HEK293 (cell line): ENCODE measurements around the gene ASPSCR1.

Experiments used
- CTCF ChIA-PET: fragments of 350-600 bp; formaldehyde crosslinking; extraction: SDS; loops from one replicate; lab custom pipeline; 2021; ENCODE audit warnings: antibody characterized with exemption; lab: Yijun Ruan, JAX
- POLR2A ChIA-PET: fragments of 300-600 bp; formaldehyde crosslinking; extraction: SDS; loops from one replicate; lab custom pipeline; 2020; ENCODE audit warnings: antibody characterized with exemption, inconsistent platforms; lab: Yijun Ruan, JAX
- H3K27ac ChIP-seq: fragments of 200-500 bp; sonication (Bioruptor generic); 2 replicates; pipeline ENCODE4 v1.5.1; 2014; ENCODE audit warnings: low read depth, low read length, control low read depth, inconsistent platforms; ENCODE audit errors: extremely low read depth
- H3K36me3 ChIP-seq, 2 experiments: fragments of 200-500 bp in 1 of 2; sonication (Bioruptor generic) in 1 of 2; 1 replicate in 1 of 2; 2 replicates in 1 of 2; pipeline ENCODE4 v1.5.1; 2014 to 2017; ENCODE audit warnings: inconsistent platforms in 2 of 2, low read length in 2 of 2; ENCODE audit not compliant: control insufficient read depth in 2 of 2, insufficient read depth in 1 of 2
- H3K4me1 ChIP-seq: fragments of 200-500 bp; sonication (Bioruptor generic); 2 replicates; pipeline ENCODE4 v1.5.1; 2014; ENCODE audit warnings: mild to moderate bottlenecking, low read length, inconsistent platforms; ENCODE audit not compliant: control insufficient read depth, insufficient read depth
- H3K4me3 ChIP-seq: 2 replicates; pipeline ENCODE4 v1.5.1; 2011; ENCODE audit warnings: low read depth, mild to moderate bottlenecking, control low read depth, low read length, moderate library complexity
- H3K9me3 ChIP-seq: fragments of 200-500 bp; sonication (Bioruptor generic); 2 replicates; pipeline ENCODE4 v1.5.1; 2014; ENCODE audit warnings: low read depth, low read length, inconsistent platforms; ENCODE audit not compliant: control insufficient read depth, insufficient read depth
- HOXA7 ChIP-seq: sonication (generic); formaldehyde crosslinking; IDR thresholded peaks from 2 replicates; pipeline ENCODE4 v1.8.1; 2022; ENCODE audit warnings: missing genetic modification reagents, borderline replicate concordance
- IKZF3 ChIP-seq: fragments of 450-650 bp; IDR thresholded peaks from 2 replicates; pipeline ENCODE4 v1.5.0; 2018; ENCODE audit warnings: missing biosample characterization, mild to moderate bottlenecking, missing genetic modification characterization, moderate library complexity
- KLF10 ChIP-seq: fragments of 450-650 bp; IDR thresholded peaks from 2 replicates; pipeline ENCODE4 v1.5.1; 2018; ENCODE audit warnings: missing biosample characterization, mild to moderate bottlenecking, missing genetic modification characterization
- SP2 ChIP-seq: fragments of 450-650 bp; formaldehyde crosslinking; IDR thresholded peaks from 2 replicates; pipeline ENCODE4 v1.5.1; 2016; ENCODE audit warnings: missing biosample characterization, missing genetic modification characterization
- TCF7L2 ChIP-seq: IDR thresholded peaks from 2 replicates; pipeline ENCODE4 v1.6.1; 2011; ENCODE audit warnings: low read depth, mild to moderate bottlenecking, inconsistent platforms, low read length, moderate library complexity, borderline replicate concordance
- ZFP3 ChIP-seq: fragments of 450-650 bp; formaldehyde crosslinking; IDR thresholded peaks from 2 replicates; pipeline ENCODE4 v1.5.1; 2016; ENCODE audit warnings: low read depth, missing biosample characterization, missing genetic modification characterization
- ZIC2 ChIP-seq: fragments of 450-650 bp; formaldehyde crosslinking; IDR thresholded peaks from 2 replicates; pipeline ENCODE4 v1.5.1; 2016; ENCODE audit warnings: missing biosample characterization, missing genetic modification characterization
- ZNF10 ChIP-seq: fragments of 450-650 bp; formaldehyde crosslinking; IDR thresholded peaks from 2 replicates; pipeline ENCODE4 v1.5.1; 2017; ENCODE audit warnings: missing biosample characterization, missing genetic modification characterization
- ZNF155 ChIP-seq: fragments of 450-650 bp; formaldehyde crosslinking; IDR thresholded peaks from 2 replicates; pipeline ENCODE4 v1.5.1; 2016; ENCODE audit warnings: missing biosample characterization, missing genetic modification characterization
- ZNF175 ChIP-seq: fragments of 450-650 bp; formaldehyde crosslinking; IDR thresholded peaks from 2 replicates; pipeline ENCODE4 v1.5.1; 2016; ENCODE audit warnings: missing biosample characterization, missing genetic modification characterization
- ZNF202 ChIP-seq: fragments of 450-650 bp; formaldehyde crosslinking; IDR thresholded peaks from 2 replicates; pipeline ENCODE4 v1.5.1; 2016; ENCODE audit warnings: missing biosample characterization, missing genetic modification characterization, borderline replicate concordance
- ZNF211 ChIP-seq: fragments of 450-650 bp; formaldehyde crosslinking; IDR thresholded peaks from 2 replicates; pipeline ENCODE4 v1.5.1; 2016; ENCODE audit warnings: low read depth, missing biosample characterization, missing genetic modification characterization
- ZNF274 ChIP-seq, 2 experiments: fragments of 200-500 bp in 1 of 2; fragments of 450-650 bp in 1 of 2; sonication (Bioruptor generic) in 1 of 2; formaldehyde crosslinking in 1 of 2; IDR thresholded peaks; 2 replicates each; pipeline versions ENCODE4 v1.5.1 to v1.6.1; 2014 to 2016; ENCODE audit warnings: borderline replicate concordance in 1 of 2, inconsistent platforms in 1 of 2, low read length in 1 of 2, missing biosample characterization in 1 of 2, missing genetic modification characterization in 1 of 2
- ZNF416 ChIP-seq: fragments of 450-650 bp; formaldehyde crosslinking; IDR thresholded peaks from 2 replicates; pipeline ENCODE4 v1.5.1; 2016; ENCODE audit warnings: missing biosample characterization, missing genetic modification characterization
- ZNF473 ChIP-seq: fragments of 450-650 bp; formaldehyde crosslinking; IDR thresholded peaks from 2 replicates; pipeline ENCODE4 v1.5.1; 2017; ENCODE audit warnings: missing biosample characterization, missing genetic modification characterization
- ZNF621 ChIP-seq: fragments of 450-650 bp; formaldehyde crosslinking; IDR thresholded peaks from 2 replicates; pipeline ENCODE4 v1.5.1; 2017; ENCODE audit warnings: missing biosample characterization, missing genetic modification characterization
- ZNF768 ChIP-seq: fragments of 450-650 bp; formaldehyde crosslinking; IDR thresholded peaks from 2 replicates; pipeline ENCODE4 v1.5.1; 2018; ENCODE audit warnings: missing biosample characterization, mild to moderate bottlenecking, missing genetic modification characterization
- ZNF776 ChIP-seq: fragments of 450-650 bp; formaldehyde crosslinking; IDR thresholded peaks from 2 replicates; pipeline ENCODE4 v1.5.0; 2017; ENCODE audit warnings: missing biosample characterization, missing genetic modification characterization, borderline replicate concordance
- ZSCAN30 ChIP-seq: fragments of 450-650 bp; IDR thresholded peaks from 2 replicates; pipeline ENCODE4 v1.5.1; 2018; ENCODE audit warnings: missing biosample characterization, mild to moderate bottlenecking, missing genetic modification characterization, moderate library complexity
- TF ChIP-seq, protein P1 (sequence below): fragments of 450-650 bp; formaldehyde crosslinking; IDR thresholded peaks from 2 replicates; pipeline ENCODE4 v1.5.1; 2016; ENCODE audit warnings: missing biosample characterization, missing genetic modification characterization
- TF ChIP-seq, protein P2 (sequence below): fragments of 450-650 bp; formaldehyde crosslinking; IDR thresholded peaks from 2 replicates; pipeline ENCODE4 v1.5.1; 2016; ENCODE audit warnings: missing biosample characterization, missing genetic modification characterization
- TF ChIP-seq, protein P3 (sequence below): fragments of 450-650 bp; formaldehyde crosslinking; IDR thresholded peaks from 2 replicates; pipeline ENCODE4 v1.5.1; 2016; ENCODE audit warnings: missing biosample characterization, missing genetic modification characterization
- TF ChIP-seq, protein P4 (sequence below): fragments of 450-650 bp; formaldehyde crosslinking; conservative IDR thresholded peaks from 2 replicates; pipeline ENCODE4 v1.5.1; 2016; ENCODE audit warnings: low read depth, missing biosample characterization, missing genetic modification characterization

Gene ASPSCR1

DNA sequence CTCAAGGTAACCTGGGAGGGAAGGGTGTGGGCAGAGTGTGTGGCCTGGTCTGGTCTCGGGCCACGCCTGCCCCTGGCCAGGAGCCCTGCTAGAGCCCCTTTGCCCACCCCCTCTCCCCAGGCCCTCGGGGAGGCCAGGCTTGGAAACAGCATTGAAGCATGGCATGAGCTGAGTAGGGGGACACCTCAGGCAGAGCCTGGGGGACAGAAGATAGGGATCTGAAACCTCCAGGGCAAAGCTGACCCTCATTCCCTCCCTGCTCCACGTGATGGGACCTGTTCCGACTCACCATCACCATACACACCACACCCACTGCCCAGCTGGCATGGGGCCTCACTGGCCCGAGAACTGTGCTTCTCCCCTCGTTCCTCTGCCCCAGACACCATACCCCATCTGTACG lies 71.7 kb downstream of the ASPSCR1 start:
- H3K4me1 ChIP-seq: peaks cover 7% of the 10 kb centered on the region
- no peak overlapping the region for H3K4me3 ChIP-seq
- TF ChIP-seq ZFP3 (tag by site-specific recombination) (no peak), HOXA7 (no peak), ZNF768 (tag by site-specific recombination) (no peak), ZNF776 (tag by site-specific recombination) (no peak), IKZF3 (tag by site-specific recombination) (no peak), ZNF274 (IDR thresholded peaks at IDR 0.05; ENCODE audit: low read length) (no peak), ZNF274 (tag by site-specific recombination; IDR thresholded peaks at IDR 0.05; ENCODE audit: borderline replicate concordance) (no peak), ZNF621 (no peak), ZNF211 (tag by site-specific recombination) (no peak), ZSCAN30 (tag by site-specific recombination) (no peak)
- TF ChIP-seq, protein P1, sequence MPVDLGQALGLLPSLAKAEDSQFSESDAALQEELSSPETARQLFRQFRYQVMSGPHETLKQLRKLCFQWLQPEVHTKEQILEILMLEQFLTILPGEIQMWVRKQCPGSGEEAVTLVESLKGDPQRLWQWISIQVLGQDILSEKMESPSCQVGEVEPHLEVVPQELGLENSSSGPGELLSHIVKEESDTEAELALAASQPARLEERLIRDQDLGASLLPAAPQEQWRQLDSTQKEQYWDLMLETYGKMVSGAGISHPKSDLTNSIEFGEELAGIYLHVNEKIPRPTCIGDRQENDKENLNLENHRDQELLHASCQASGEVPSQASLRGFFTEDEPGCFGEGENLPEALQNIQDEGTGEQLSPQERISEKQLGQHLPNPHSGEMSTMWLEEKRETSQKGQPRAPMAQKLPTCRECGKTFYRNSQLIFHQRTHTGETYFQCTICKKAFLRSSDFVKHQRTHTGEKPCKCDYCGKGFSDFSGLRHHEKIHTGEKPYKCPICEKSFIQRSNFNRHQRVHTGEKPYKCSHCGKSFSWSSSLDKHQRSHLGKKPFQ (tag by site-specific recombination): no peak
- TF ChIP-seq, protein P2, sequence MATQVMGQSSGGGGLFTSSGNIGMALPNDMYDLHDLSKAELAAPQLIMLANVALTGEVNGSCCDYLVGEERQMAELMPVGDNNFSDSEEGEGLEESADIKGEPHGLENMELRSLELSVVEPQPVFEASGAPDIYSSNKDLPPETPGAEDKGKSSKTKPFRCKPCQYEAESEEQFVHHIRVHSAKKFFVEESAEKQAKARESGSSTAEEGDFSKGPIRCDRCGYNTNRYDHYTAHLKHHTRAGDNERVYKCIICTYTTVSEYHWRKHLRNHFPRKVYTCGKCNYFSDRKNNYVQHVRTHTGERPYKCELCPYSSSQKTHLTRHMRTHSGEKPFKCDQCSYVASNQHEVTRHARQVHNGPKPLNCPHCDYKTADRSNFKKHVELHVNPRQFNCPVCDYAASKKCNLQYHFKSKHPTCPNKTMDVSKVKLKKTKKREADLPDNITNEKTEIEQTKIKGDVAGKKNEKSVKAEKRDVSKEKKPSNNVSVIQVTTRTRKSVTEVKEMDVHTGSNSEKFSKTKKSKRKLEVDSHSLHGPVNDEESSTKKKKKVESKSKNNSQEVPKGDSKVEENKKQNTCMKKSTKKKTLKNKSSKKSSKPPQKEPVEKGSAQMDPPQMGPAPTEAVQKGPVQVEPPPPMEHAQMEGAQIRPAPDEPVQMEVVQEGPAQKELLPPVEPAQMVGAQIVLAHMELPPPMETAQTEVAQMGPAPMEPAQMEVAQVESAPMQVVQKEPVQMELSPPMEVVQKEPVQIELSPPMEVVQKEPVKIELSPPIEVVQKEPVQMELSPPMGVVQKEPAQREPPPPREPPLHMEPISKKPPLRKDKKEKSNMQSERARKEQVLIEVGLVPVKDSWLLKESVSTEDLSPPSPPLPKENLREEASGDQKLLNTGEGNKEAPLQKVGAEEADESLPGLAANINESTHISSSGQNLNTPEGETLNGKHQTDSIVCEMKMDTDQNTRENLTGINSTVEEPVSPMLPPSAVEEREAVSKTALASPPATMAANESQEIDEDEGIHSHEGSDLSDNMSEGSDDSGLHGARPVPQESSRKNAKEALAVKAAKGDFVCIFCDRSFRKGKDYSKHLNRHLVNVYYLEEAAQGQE: no peak
- TF ChIP-seq, protein P3, sequence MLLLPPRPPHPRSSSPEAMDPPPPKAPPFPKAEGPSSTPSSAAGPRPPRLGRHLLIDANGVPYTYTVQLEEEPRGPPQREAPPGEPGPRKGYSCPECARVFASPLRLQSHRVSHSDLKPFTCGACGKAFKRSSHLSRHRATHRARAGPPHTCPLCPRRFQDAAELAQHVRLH (tag by site-specific recombination): no peak
- no peak overlapping the region for H3K27ac ChIP-seq
- ChIA-PET POLR2A (interaction anchor here (14.2 kb wide), 1 partner anchor 11 kb away, joined by 96 read pairs; the partner anchor contains the start of gene DCXR), CTCF (interaction anchor here (1.0 to 1.1 kb wide), 3 partner anchors 11 to 19 kb away, joined by 3 to 4 read pairs (median 3); partner anchors contain the start of gene DCXR)
- peaks cover 0 to 60% of the 10 kb centered on the region in 2 experiments; a peak in 1 of 3 replicates for H3K36me3 ChIP-seq
- H3K9me3 ChIP-seq: no peaks in the 10 kb centered on the region

DNA sequence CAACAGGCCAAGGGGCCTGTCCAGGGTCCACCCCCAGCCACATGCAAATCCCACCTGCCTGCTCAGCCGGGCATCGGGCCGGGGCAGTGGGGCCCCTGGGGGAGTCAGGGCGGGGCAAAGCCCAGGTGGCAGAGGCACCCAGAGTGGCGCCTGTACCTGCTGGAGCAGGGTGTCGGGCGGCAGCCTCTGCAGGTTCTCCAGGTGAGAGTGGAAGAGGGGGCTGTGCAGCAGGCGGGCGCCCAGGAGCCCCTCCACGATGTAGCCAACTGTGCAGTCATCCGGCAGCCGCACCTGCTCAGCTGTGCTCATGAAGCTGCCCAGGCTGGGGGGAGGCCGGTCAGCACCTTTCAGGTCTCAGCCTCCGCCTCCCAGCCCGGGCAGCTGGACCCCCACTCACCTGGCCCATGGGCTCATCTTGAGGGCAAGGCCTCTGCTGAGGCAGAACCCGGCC lies 72.1 kb downstream of the ASPSCR1 start:
- POLR2A ChIA-PET: interaction anchor here (0.6 to 14.2 kb wide), 5 partner anchors 10 to 177 kb away, joined by 4 to 96 read pairs (median 4); partner anchors contain the start of gene DCXR
- Histone ChIP-seq H3K27ac (no peak overlapping the region), H3K36me3 (peaks cover 0 to 64% of the 10 kb centered on the region in 2 experiments; a peak in 1 of 3 replicates), H3K9me3 (no peaks in the 10 kb centered on the region), H3K4me1 (peaks cover 7% of the 10 kb centered on the region), H3K4me3 (no peak overlapping the region)
- CTCF ChIA-PET: interaction anchor here (0.5 to 1.1 kb wide), 6 partner anchors 12 to 140 kb away, joined by 3 to 4 read pairs (median 3); partner anchors contain the start of gene DCXR
- TF ChIP-seq ZNF202 (tag by site-specific recombination): no peak
- no peak for TF ChIP-seq ZNF416 (tag by site-specific recombination)
- TF ChIP-seq ZNF473 (tag by site-specific recombination): no peak
- TF ChIP-seq ZNF155 (tag by site-specific recombination): no peak
- no peak for TF ChIP-seq ZNF10
- no peak for TF ChIP-seq SP2 (tag by site-specific recombination)
- TF ChIP-seq, protein P4, sequence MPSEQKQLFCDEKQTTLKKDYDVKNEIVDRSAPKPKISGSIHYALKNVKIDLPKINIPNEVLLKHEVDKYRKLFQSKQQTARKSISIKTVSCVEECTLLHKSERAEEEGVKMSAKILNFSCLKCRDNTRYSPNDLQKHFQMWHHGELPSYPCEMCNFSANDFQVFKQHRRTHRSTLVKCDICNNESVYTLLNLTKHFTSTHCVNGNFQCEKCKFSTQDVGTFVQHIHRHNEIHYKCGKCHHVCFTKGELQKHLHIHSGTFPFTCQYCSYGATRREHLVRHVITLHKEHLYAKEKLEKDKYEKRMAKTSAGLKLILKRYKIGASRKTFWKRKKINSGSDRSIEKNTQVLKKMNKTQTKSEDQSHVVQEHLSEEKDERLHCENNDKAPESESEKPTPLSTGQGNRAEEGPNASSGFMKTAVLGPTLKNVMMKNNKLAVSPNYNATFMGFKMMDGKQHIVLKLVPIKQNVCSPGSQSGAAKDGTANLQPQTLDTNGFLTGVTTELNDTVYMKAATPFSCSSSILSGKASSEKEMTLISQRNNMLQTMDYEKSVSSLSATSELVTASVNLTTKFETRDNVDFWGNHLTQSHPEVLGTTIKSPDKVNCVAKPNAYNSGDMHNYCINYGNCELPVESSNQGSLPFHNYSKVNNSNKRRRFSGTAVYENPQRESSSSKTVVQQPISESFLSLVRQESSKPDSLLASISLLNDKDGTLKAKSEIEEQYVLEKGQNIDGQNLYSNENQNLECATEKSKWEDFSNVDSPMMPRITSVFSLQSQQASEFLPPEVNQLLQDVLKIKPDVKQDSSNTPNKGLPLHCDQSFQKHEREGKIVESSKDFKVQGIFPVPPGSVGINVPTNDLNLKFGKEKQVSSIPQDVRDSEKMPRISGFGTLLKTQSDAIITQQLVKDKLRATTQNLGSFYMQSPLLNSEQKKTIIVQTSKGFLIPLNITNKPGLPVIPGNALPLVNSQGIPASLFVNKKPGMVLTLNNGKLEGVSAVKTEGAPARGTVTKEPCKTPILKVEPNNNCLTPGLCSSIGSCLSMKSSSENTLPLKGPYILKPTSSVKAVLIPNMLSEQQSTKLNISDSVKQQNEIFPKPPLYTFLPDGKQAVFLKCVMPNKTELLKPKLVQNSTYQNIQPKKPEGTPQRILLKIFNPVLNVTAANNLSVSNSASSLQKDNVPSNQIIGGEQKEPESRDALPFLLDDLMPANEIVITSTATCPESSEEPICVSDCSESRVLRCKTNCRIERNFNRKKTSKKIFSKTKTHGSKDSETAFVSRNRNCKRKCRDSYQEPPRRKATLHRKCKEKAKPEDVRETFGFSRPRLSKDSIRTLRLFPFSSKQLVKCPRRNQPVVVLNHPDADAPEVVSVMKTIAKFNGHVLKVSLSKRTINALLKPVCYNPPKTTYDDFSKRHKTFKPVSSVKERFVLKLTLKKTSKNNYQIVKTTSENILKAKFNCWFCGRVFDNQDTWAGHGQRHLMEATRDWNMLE (tag by site-specific recombination): no peak
- no peak for TF ChIP-seq KLF10 (tag by site-specific recombination)
- no peak for TF ChIP-seq TCF7L2
- no peak for TF ChIP-seq ZNF175
- no peak for TF ChIP-seq ZIC2 (tag by site-specific recombination)
